GM19240 (cell line): ENCODE data around the gene TRPM5.

ENCODE experiments used
- DNase-seq: peaks from one replicate; pipeline ENCODE4 v3.0.0; 2011; ENCODE audit warnings: low spot score; ENCODE audit not compliant: insufficient read length

TRPM5 gene

GRCh38 chr11:2458321-2458720, 14.0 kb upstream of the TRPM5 start:
- no peak for DNase-seq

- no peak for DNase-seq
These were observed 9.1 kb upstream of the TRPM5 start for GRCh38 chr11:2453436-2453835.

GRCh38 chr11:2452321-2453012, 8.2 kb upstream of the TRPM5 start:
- DNase-seq = no peak

- DNase-seq = no peak
These were observed 7.6 kb upstream of the TRPM5 start for GRCh38 chr11:2451916-2452315.

- no peak for DNase-seq
These were observed 7.0 kb upstream of the TRPM5 start for GRCh38 chr11:2451336-2451735.

- DNase-seq = no peak
These were observed 6.2 kb upstream of the TRPM5 start for GRCh38 chr11:2450321-2451041.

GRCh38 chr11:2449548-2450320, 5.4 kb upstream of the TRPM5 start:
- no peak for DNase-seq

GRCh38 chr11:2448661-2449547, 4.6 kb upstream of the TRPM5 start:
- DNase-seq = no peak

- DNase-seq = no peak
These were observed 3.8 kb upstream of the TRPM5 start for GRCh38 chr11:2447951-2448650.

GRCh38 chr11:2447253-2447950, 3.1 kb upstream of the TRPM5 start:
- no peak for DNase-seq

GRCh38 chr11:2446590-2447252, 2.4 kb upstream of the TRPM5 start:
- no peak for DNase-seq

- DNase-seq = no peak
These were observed 1.6 kb upstream of the TRPM5 start for GRCh38 chr11:2445746-2446551.

GRCh38 chr11:2444821-2445745, 769 bp upstream of the TRPM5 start, which contains the start of gene KCNQ1:
Gene KCNQ1, plus strand, starts transcription at chr11:2445008. Its CDS starts 91 bp downstream, at chr11:2445099.
- no peak for DNase-seq

- no peak for DNase-seq
These were observed 908 bp downstream of the TRPM5 start for GRCh38 chr11:2443406-2443805.

- no peak for DNase-seq
These were observed 1.7 kb downstream of the TRPM5 start for GRCh38 chr11:2442589-2442988.

- no peak for DNase-seq
These were observed 3.1 kb downstream of the TRPM5 start for GRCh38 chr11:2441171-2441570.

- no peak for DNase-seq
These were observed 3.7 kb downstream of the TRPM5 start for GRCh38 chr11:2440646-2441045.
